SK-N-MC (cell line): ENCODE results near the gene RAMP1.

Experiments used
- EZH2 ChIP-seq: fragments of 200-600 bp; sonication (generic); IDR thresholded peaks from one replicate; pipeline ENCODE4 v1.6.1; 2017; ENCODE audit warnings: antibody characterized with exemption
- POLR2AphosphoS5 ChIP-seq: IDR thresholded peaks from 2 replicates; pipeline ENCODE4 v1.6.1; 2012; ENCODE audit warnings: mild to moderate bottlenecking, low read depth, low read length, borderline replicate concordance

- TF ChIP-seq EZH2: no peak
- no peak for TF ChIP-seq POLR2AphosphoS5
Measured at GRCh38 chr2:237873897-237874551, 14.6 kb downstream of the RAMP1 start.
